ENCODE measurements around the gene CACNB4. TPM values are rescaled to one million over a fixed set of nuclear protein-coding genes. Genes with fewer than 3 reads are reported as not detected.
"Not testable (repeated sequence)": the region's sequence is repeated elsewhere in the genome, so short reads cannot be mapped to it uniquely, and the experiment has no call there.

Gene CACNB4
- total RNA-seq, 1 donor from 2014 or later = 3.4 TPM

- H3K27me3 Mint-ChIP-seq (ENCODE audit: unreplicated experiment) = no peaks in the 10 kb centered on the region
- TF ChIP-seq CTCF (IDR thresholded peaks at IDR 0.05) = no peak
- DNase-seq (ENCODE audit: extremely low spot score, unreplicated experiment) = no peak
- no peaks in the 10 kb centered on the region for H3K9me3 Mint-ChIP-seq (ENCODE audit: unreplicated experiment)
- H3K4me1 Mint-ChIP-seq (ENCODE audit: unreplicated experiment) = peaks cover 12% of the 10 kb centered on the region
- no peak overlapping the region for H3K4me3 Mint-ChIP-seq (ENCODE audit: unreplicated experiment)
- H3K27ac Mint-ChIP-seq (ENCODE audit: unreplicated experiment) = no peak overlapping the region
- H3K36me3 Mint-ChIP-seq (ENCODE audit: unreplicated experiment) = peaks cover 24% of the 10 kb centered on the region
Measured at GRCh38 chr2:152122161-152122560, 23.3 kb upstream of the CACNB4 start.

- H3K27ac Mint-ChIP-seq (ENCODE audit: unreplicated experiment) = no peak overlapping the region
Measured at GRCh38 chr2:152120430-152120829, 21.6 kb upstream of the CACNB4 start.

GRCh38 chr2:152115952-152116351 is 17.1 kb upstream of the CACNB4 start:
- Mint-ChIP-seq H3K27ac (ENCODE audit: unreplicated experiment) (no peak overlapping the region), H3K4me1 (ENCODE audit: unreplicated experiment) (peaks cover 12% of the 10 kb centered on the region), H3K4me3 (ENCODE audit: unreplicated experiment) (no peak overlapping the region), H3K27me3 (ENCODE audit: unreplicated experiment) (no peaks in the 10 kb centered on the region), H3K36me3 (ENCODE audit: unreplicated experiment) (peaks cover 7% of the 10 kb centered on the region), H3K9me3 (ENCODE audit: unreplicated experiment) (no peaks in the 10 kb centered on the region)
- no peak for TF ChIP-seq CTCF (IDR thresholded peaks at IDR 0.05)
- no peak for DNase-seq (ENCODE audit: extremely low spot score, unreplicated experiment)

More at GRCh38 chr2:152120430-152120829, 21.6 kb upstream of the CACNB4 start:
- H3K4me3 Mint-ChIP-seq (ENCODE audit: unreplicated experiment) = no peak overlapping the region
- no peak for TF ChIP-seq CTCF (IDR thresholded peaks at IDR 0.05)
- no peak for DNase-seq (ENCODE audit: extremely low spot score, unreplicated experiment)
- peaks cover 24% of the 10 kb centered on the region for H3K36me3 Mint-ChIP-seq (ENCODE audit: unreplicated experiment)
- no peaks in the 10 kb centered on the region for H3K9me3 Mint-ChIP-seq (ENCODE audit: unreplicated experiment)
- peaks cover 12% of the 10 kb centered on the region for H3K4me1 Mint-ChIP-seq (ENCODE audit: unreplicated experiment)
- no peaks in the 10 kb centered on the region for H3K27me3 Mint-ChIP-seq (ENCODE audit: unreplicated experiment)

- no peak overlapping the region for H3K4me3 Mint-ChIP-seq (ENCODE audit: unreplicated experiment)
- no peak overlapping the region for H3K27ac Mint-ChIP-seq (ENCODE audit: unreplicated experiment)
- H3K36me3 Mint-ChIP-seq (ENCODE audit: unreplicated experiment) = peaks cover 7% of the 10 kb centered on the region
- peaks cover 3% of the 10 kb centered on the region for H3K4me1 Mint-ChIP-seq (ENCODE audit: unreplicated experiment)
- no peaks in the 10 kb centered on the region for H3K9me3 Mint-ChIP-seq (ENCODE audit: unreplicated experiment)
- no peaks in the 10 kb centered on the region for H3K27me3 Mint-ChIP-seq (ENCODE audit: unreplicated experiment)
- DNase-seq (ENCODE audit: extremely low spot score, unreplicated experiment) = no peak
- no peak for TF ChIP-seq CTCF (IDR thresholded peaks at IDR 0.05)
Measured at GRCh38 chr2:152114366-152114765, 15.5 kb upstream of the CACNB4 start.

- H3K4me1 Mint-ChIP-seq (ENCODE audit: unreplicated experiment); H3K27ac Mint-ChIP-seq (ENCODE audit: unreplicated experiment); H3K9me3 Mint-ChIP-seq (ENCODE audit: unreplicated experiment); H3K27me3 Mint-ChIP-seq (ENCODE audit: unreplicated experiment); H3K4me3 Mint-ChIP-seq (ENCODE audit: unreplicated experiment); DNase-seq (ENCODE audit: extremely low spot score, unreplicated experiment); H3K36me3 Mint-ChIP-seq (ENCODE audit: unreplicated experiment): not testable (repeated sequence)
Measured at GRCh38 chr2:152107140-152107539, 8.3 kb upstream of the CACNB4 start.

GRCh38 chr2:152106464-152106863 is 7.6 kb upstream of the CACNB4 start:
- H3K36me3 Mint-ChIP-seq (ENCODE audit: unreplicated experiment) = no peaks in the 10 kb centered on the region
- H3K27me3 Mint-ChIP-seq (ENCODE audit: unreplicated experiment) = peaks cover 12% of the 10 kb centered on the region
- DNase-seq (ENCODE audit: extremely low spot score, unreplicated experiment) = no peak
- peaks cover 7% of the 10 kb centered on the region for H3K4me1 Mint-ChIP-seq (ENCODE audit: unreplicated experiment)
- no peak overlapping the region for H3K27ac Mint-ChIP-seq (ENCODE audit: unreplicated experiment)
- H3K9me3 Mint-ChIP-seq (ENCODE audit: unreplicated experiment) = no peaks in the 10 kb centered on the region
- H3K4me3 Mint-ChIP-seq (ENCODE audit: unreplicated experiment) = no peak overlapping the region
- no peak for TF ChIP-seq CTCF (IDR thresholded peaks at IDR 0.05)

Measured in osteocyte (in vitro differentiated cells).